ENCODE measurements around the gene CFAP99.
A peak's percentile ranks its signal among the peaks of the same experiment; 100 is the strongest.

- TF ChIP-seq CTCF (IDR thresholded peaks at IDR 0.05) (peak in 1 of 3 donors; percentile 32), POLR2AphosphoS5 (IDR thresholded peaks at IDR 0.05) (peak in 1 of 3 donors; percentile 29), POLR2A (IDR thresholded peaks at IDR 0.05) (no peak)
These were observed 5.7 kb upstream of the CFAP99 start for GRCh38 chr4:2412885-2413716.

All from breast epithelium (tissue), 3 donors.